NT2/D1 (cell line): Measurements from ENCODE around the gene NRXN3.

Experiments
- DNase-seq: peaks from one replicate; pipeline ENCODE4 v3.0.0-alpha.2; 2011; ENCODE audit warnings: low read depth, low spot score
- H3K27me3 ChIP-seq: 2 replicates; pipeline ENCODE4 v1.6.0; 2011; ENCODE audit warnings: mild to moderate bottlenecking; ENCODE audit not compliant: insufficient read length, insufficient read depth
- H3K36me3 ChIP-seq: 2 replicates; pipeline ENCODE4 v1.6.1; 2011; ENCODE audit warnings: mild to moderate bottlenecking, low read length, mixed read lengths; ENCODE audit not compliant: insufficient read depth, insufficient read length
- H3K4me1 ChIP-seq: 2 replicates; pipeline ENCODE4 v1.5.1; 2011; ENCODE audit not compliant: insufficient read depth, insufficient read length
- H3K4me3 ChIP-seq: 2 replicates; pipeline ENCODE4 v1.5.1; 2011; ENCODE audit warnings: low read depth; ENCODE audit not compliant: insufficient read length
- H3K9ac ChIP-seq: 2 replicates; pipeline ENCODE4 v1.6.0; 2011; ENCODE audit warnings: low read depth; ENCODE audit not compliant: insufficient read length
- H3K9me3 ChIP-seq: 2 replicates; pipeline ENCODE4 v1.5.1; 2011; ENCODE audit warnings: mild to moderate bottlenecking, low read length; ENCODE audit not compliant: insufficient read depth
- SUZ12 ChIP-seq: IDR thresholded peaks from 2 replicates; pipeline ENCODE4 v1.6.1; 2011; ENCODE audit not compliant: insufficient read length, insufficient read depth; ENCODE audit errors: extremely low read depth
- YY1 ChIP-seq: IDR thresholded peaks from 2 replicates; pipeline ENCODE4 v1.6.1; 2011; ENCODE audit not compliant: insufficient read length, insufficient read depth
- ZNF274 ChIP-seq: IDR thresholded peaks from 2 replicates; pipeline ENCODE4 v1.6.1; 2011; ENCODE audit warnings: mild to moderate bottlenecking, low read depth, low read length

Gene NRXN3

DNA sequence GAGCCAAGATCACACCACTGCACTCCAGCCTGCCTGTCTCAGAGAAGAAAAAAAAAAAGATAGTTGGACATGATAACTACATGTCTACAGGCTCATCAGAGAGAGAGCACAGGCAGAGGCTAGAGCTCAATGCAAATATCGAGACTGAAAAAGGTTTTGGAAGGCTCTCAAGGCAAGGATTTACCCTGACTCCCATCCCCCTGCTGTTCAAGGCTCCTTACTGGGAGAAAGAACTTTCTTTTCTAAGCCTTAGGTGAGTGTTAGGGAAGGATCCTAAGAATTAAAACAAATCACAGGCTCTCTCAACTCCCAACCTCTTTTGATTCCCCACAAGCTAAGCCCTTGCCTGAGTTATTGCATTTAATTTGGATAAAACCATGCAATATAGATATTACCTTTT is 1516.0 kb downstream of the NRXN3 start:
- no peak for DNase-seq
- no peaks in the 10 kb centered on the region for H3K4me1 ChIP-seq
- H3K9ac ChIP-seq: no peak overlapping the region
- H3K9me3 ChIP-seq: no peaks in the 10 kb centered on the region
- no peaks in the 10 kb centered on the region for H3K36me3 ChIP-seq
- TF ChIP-seq ZNF274: no peak
- no peak for TF ChIP-seq YY1
- no peak for TF ChIP-seq SUZ12
- H3K27me3 ChIP-seq: no peaks in the 10 kb centered on the region
- no peak overlapping the region for H3K4me3 ChIP-seq

DNA sequence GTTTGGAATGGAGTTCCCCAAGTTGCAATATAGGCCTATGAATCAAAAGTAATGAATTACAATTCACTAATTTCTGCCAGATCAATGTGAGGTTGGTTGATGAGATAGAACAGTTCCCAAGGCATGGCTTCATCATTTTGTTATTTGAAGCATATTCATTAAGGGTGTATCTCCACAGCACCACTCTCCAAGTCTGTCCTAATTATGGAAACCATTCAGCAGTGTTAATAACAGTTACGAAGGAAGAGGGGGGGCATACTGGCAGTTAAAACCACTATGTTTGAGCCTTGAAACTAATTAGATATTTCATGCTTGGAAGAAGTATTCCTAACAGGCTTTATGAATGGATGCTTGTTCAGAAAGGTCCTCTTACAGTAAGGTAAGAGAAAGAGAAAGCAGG is 1520.8 kb downstream of the NRXN3 start:
- Histone ChIP-seq H3K4me1 (no peaks in the 10 kb centered on the region), H3K4me3 (no peak overlapping the region), H3K36me3 (no peaks in the 10 kb centered on the region), H3K9me3 (no peaks in the 10 kb centered on the region), H3K27me3 (no peaks in the 10 kb centered on the region), H3K9ac (no peak overlapping the region)
- no peak for DNase-seq
- TF ChIP-seq ZNF274: no peak
- no peak for TF ChIP-seq YY1
- TF ChIP-seq SUZ12: no peak

DNA sequence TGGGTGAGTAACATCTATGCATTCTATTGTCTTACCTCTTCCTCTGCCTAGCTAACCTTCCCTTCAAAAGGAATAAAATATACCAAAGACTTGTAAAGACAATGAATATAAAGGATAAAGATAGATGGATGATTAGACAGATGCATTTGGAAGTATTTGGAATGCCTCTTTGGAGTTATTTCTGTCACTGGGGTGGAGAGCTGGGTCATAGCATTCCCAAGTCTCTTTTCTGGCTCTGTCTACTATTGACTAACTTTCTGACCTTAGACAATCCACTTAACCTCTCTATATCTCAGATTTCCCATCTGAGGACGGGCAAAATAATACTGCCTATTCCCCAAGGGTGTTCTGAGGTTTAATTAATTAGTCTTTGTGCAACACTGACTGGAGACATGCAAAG is 1523.8 kb downstream of the NRXN3 start:
- H3K9ac ChIP-seq: no peak overlapping the region
- no peaks in the 10 kb centered on the region for H3K4me1 ChIP-seq
- DNase-seq: no peak
- H3K27me3 ChIP-seq: no peaks in the 10 kb centered on the region
- TF ChIP-seq YY1 (no peak), ZNF274 (no peak), SUZ12 (no peak)
- H3K36me3 ChIP-seq: no peaks in the 10 kb centered on the region
- H3K9me3 ChIP-seq: no peaks in the 10 kb centered on the region
- H3K4me3 ChIP-seq: no peak overlapping the region

DNA sequence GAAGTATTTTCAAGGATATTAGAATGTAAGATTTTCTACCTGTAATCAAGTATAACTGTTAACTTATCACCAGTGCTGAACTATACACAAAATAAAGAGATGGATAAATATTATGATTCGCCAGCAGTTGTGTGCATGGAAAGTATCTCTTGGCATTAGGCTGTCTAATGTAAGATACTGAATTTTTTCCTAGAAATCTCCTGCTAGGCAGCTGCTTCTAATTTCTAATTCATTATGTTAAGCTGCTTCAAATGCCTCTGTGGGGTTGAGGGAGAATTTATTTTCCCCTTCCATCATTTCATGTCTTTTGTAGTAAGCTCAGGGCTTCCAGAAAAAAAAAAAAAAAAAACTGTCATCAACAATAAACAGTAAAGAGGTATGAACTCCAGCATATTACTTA is 1525.1 kb downstream of the NRXN3 start:
- H3K4me3 ChIP-seq: no peak overlapping the region
- no peak overlapping the region for H3K9ac ChIP-seq
- no peaks in the 10 kb centered on the region for H3K9me3 ChIP-seq
- no peaks in the 10 kb centered on the region for H3K4me1 ChIP-seq
- TF ChIP-seq SUZ12: no peak
- TF ChIP-seq YY1: no peak
- TF ChIP-seq ZNF274: no peak
- no peaks in the 10 kb centered on the region for H3K27me3 ChIP-seq
- no peak for DNase-seq
- no peaks in the 10 kb centered on the region for H3K36me3 ChIP-seq

DNA sequence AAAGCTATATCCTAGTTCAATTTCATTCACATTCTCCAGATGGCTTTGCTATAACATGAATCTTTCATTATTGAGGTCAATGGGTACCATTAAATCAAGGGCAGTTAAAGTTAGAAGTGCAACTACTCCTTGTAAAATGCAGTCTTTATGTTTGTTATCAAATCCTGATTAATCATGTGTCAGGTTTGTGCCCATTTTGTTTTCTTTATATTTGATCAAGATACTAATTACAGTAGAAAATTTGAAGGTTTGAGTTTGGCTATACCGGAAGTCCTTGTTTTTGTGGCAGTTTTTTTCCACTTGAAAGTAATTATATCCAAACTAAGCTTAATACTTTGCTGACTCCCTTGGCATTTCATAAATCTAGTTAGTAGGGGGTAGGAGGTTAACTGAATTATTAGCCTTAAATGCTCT is 1528.1 kb downstream of the NRXN3 start:
- TF ChIP-seq ZNF274: no peak
- no peak for TF ChIP-seq YY1
- no peak for TF ChIP-seq SUZ12
- no peaks in the 10 kb centered on the region for H3K4me1 ChIP-seq
- H3K4me3 ChIP-seq: no peak overlapping the region
- H3K9ac ChIP-seq: no peak overlapping the region
- no peaks in the 10 kb centered on the region for H3K36me3 ChIP-seq
- H3K9me3 ChIP-seq: no peaks in the 10 kb centered on the region; the same call in 1 of the 2 replicates
- no peak for DNase-seq
- no peaks in the 10 kb centered on the region for H3K27me3 ChIP-seq

DNA sequence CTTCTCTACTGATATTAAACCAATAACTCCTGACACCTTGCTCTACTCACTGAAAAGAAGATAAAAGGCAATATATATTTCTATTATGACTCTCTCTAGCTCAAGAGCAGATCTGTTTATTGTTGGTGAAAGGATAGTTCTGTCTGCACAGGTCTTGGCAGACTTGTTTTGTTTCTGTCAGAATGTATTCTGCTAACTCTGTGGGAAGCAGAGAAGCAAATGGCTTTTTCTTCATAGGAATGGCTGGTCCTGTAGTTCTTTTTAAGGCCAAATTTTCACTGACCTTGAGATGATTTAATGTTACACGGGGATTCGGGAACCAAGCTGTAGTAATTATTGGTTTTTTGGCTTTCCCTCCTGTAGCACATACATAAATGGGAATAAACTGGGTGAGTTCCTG is 1529.0 kb downstream of the NRXN3 start:
- Histone ChIP-seq H3K27me3 (no peaks in the 10 kb centered on the region), H3K9me3 (no peaks in the 10 kb centered on the region; the same call in 1 of the 2 replicates), H3K36me3 (no peaks in the 10 kb centered on the region), H3K4me1 (no peaks in the 10 kb centered on the region), H3K4me3 (no peak overlapping the region), H3K9ac (no peak overlapping the region)
- TF ChIP-seq ZNF274 (no peak), SUZ12 (no peak), YY1 (no peak)
- no peak for DNase-seq

DNA sequence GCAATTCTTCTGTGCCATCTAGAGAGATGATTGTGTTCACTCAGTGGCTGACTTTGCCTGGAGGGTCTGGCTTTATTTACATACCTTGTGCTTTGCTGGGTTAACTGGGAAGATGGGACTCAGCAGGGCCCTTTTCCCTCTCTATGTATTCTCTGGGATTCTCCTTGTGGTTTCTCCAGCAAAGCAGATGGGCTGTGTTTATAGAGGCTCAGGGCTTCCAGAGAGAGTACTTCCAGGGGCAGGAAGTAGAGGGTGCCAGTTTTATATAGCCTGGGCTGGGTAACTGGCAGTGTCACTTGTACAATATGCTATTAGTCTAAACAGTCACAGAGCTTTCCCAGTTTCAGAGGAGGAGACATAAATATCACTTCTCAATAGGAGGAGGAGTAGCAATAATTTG is 1531.2 kb downstream of the NRXN3 start:
- DNase-seq: no peak
- H3K4me1 ChIP-seq: no peaks in the 10 kb centered on the region
- H3K27me3 ChIP-seq: no peaks in the 10 kb centered on the region
- no peak overlapping the region for H3K4me3 ChIP-seq
- no peak overlapping the region for H3K9ac ChIP-seq
- H3K9me3 ChIP-seq: no peaks in the 10 kb centered on the region; the same call in 1 of the 2 replicates
- H3K36me3 ChIP-seq: no peaks in the 10 kb centered on the region
- TF ChIP-seq ZNF274: no peak
- TF ChIP-seq YY1: no peak
- TF ChIP-seq SUZ12: no peak
